HEK293 (cell line): ENCODE data around the gene QSER1.

Experiments
- YY1 ChIP-seq: fragments of 450-650 bp; formaldehyde crosslinking; IDR thresholded peaks from 2 replicates; pipeline ENCODE4 v1.5.1; 2018; ENCODE audit warnings: missing biosample characterization, missing genetic modification characterization
- ZNF132 ChIP-seq: fragments of 450-650 bp; formaldehyde crosslinking; IDR thresholded peaks from 2 replicates; pipeline ENCODE4 v1.5.1; 2017; ENCODE audit warnings: missing biosample characterization, missing genetic modification characterization, borderline replicate concordance
- TF ChIP-seq, protein P1 (sequence below): fragments of 450-650 bp; formaldehyde crosslinking; IDR thresholded peaks from 2 replicates; pipeline ENCODE4 v1.5.1; 2016; ENCODE audit warnings: missing biosample characterization, missing genetic modification characterization
- TF ChIP-seq, protein P2 (sequence below): fragments of 450-650 bp; formaldehyde crosslinking; IDR thresholded peaks from 2 replicates; pipeline ENCODE4 v1.5.1; 2016; ENCODE audit warnings: missing biosample characterization, missing genetic modification characterization

DNA sequence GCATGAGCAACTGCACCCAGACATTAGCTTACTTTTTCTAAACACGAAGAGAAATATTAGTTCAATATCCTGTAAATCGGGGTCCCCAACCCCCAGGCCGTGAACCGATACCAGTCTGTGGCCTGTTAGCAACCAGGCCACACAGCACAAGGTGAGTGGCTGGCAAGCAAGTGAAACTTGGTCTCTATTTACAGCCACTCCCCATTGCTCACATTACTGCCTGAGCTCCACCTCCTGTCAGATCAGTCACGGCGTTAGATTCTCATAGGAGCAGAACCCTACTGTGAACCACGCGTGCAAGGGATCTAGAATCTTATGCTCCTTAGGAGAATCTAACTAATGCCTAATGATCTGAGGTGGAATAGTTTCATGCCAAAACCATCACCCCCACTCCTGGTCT, 95.2 kb downstream of the QSER1 start:
- TF ChIP-seq, protein P1, sequence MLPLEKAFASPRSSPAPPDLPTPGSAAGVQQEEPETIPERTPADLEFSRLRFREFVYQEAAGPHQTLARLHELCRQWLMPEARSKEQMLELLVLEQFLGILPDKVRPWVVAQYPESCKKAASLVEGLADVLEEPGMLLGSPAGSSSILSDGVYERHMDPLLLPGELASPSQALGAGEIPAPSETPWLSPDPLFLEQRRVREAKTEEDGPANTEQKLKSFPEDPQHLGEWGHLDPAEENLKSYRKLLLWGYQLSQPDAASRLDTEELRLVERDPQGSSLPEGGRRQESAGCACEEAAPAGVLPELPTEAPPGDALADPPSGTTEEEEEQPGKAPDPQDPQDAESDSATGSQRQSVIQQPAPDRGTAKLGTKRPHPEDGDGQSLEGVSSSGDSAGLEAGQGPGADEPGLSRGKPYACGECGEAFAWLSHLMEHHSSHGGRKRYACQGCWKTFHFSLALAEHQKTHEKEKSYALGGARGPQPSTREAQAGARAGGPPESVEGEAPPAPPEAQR (tag by site-specific recombination), result no peak
- no peak for TF ChIP-seq ZNF132 (tag by site-specific recombination)
- TF ChIP-seq, protein P2, sequence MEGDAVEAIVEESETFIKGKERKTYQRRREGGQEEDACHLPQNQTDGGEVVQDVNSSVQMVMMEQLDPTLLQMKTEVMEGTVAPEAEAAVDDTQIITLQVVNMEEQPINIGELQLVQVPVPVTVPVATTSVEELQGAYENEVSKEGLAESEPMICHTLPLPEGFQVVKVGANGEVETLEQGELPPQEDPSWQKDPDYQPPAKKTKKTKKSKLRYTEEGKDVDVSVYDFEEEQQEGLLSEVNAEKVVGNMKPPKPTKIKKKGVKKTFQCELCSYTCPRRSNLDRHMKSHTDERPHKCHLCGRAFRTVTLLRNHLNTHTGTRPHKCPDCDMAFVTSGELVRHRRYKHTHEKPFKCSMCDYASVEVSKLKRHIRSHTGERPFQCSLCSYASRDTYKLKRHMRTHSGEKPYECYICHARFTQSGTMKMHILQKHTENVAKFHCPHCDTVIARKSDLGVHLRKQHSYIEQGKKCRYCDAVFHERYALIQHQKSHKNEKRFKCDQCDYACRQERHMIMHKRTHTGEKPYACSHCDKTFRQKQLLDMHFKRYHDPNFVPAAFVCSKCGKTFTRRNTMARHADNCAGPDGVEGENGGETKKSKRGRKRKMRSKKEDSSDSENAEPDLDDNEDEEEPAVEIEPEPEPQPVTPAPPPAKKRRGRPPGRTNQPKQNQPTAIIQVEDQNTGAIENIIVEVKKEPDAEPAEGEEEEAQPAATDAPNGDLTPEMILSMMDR (tag by site-specific recombination), result no peak
- no peak for TF ChIP-seq YY1
